Activated naive CD8-positive, alpha-beta T cell treated with anti-CD3 and anti-CD28 coated beads, Interleukin-2, amount 50 U/mL, for 24 hours (primary cell): Measurements from ENCODE around the gene ULK4.
A peak's percentile ranks its signal among the peaks of the same experiment; 100 is the strongest.

Experiments
- ATAC-seq: fragments of 150-1000 bp; cut with Tn5 transposase; one replicate; pipeline ENCODE4 v1.10.0; 2021
- DNase-seq: peaks from one replicate; pipeline ENCODE4 v3.0.0; 2021
- H3K27ac Mint-ChIP-seq: one replicate; pipeline ENCODE4 v1.8.0; 2021; ENCODE audit warnings: mild to moderate bottlenecking, mixed read lengths
- H3K27me3 Mint-ChIP-seq: one replicate; pipeline ENCODE4 v1.8.0; 2021; ENCODE audit warnings: mixed read lengths
- H3K36me3 Mint-ChIP-seq: one replicate; pipeline ENCODE4 v1.8.0; 2021; ENCODE audit warnings: low read depth, mixed read lengths
- H3K4me1 Mint-ChIP-seq: one replicate; pipeline ENCODE4 v1.8.0; 2021; ENCODE audit warnings: mixed read lengths
- H3K4me3 Mint-ChIP-seq: one replicate; pipeline ENCODE4 v1.8.0; 2021; ENCODE audit warnings: mild to moderate bottlenecking, moderate library complexity, mixed read lengths
- H3K9me3 Mint-ChIP-seq: one replicate; pipeline ENCODE4 v1.8.0; 2021; ENCODE audit warnings: mixed read lengths

ULK4 gene

GRCh38 chr3:41219424-41219823 is 742.5 kb downstream of the ULK4 start:
- H3K4me3 Mint-ChIP-seq, result no peak overlapping the region
- ATAC-seq, result no peak
- H3K4me1 Mint-ChIP-seq, result peaks cover 77% of the 10 kb centered on the region

DNA sequence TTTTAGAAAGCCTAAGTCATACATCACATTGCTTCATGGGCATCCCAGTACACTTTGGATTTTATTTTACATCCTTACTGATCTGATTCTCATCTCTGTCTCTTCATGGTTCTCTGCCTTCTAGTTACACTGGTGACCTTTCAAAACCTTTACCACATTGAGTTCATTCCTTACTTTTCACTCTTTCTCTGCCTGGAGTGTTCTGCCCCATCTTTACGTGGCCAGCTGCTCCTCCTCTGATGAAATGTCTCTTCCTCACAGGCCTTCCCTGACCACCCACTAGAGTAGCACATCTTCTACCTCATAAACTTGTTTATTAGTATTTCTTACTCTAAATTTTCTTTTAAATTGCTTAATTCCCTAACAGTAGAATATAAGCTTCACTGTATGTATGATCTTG is 744.9 kb downstream of the ULK4 start:
- peaks cover 91% of the 10 kb centered on the region for H3K4me1 Mint-ChIP-seq

More at GRCh38 chr3:41219424-41219823, 742.5 kb downstream of the ULK4 start:
- H3K36me3 Mint-ChIP-seq, result peaks cover 19% of the 10 kb centered on the region
- peak overlapping the region; percentile 74 for H3K27ac Mint-ChIP-seq
- no peaks in the 10 kb centered on the region for H3K27me3 Mint-ChIP-seq
- H3K9me3 Mint-ChIP-seq, result no peaks in the 10 kb centered on the region
- no peak for DNase-seq

GRCh38 chr3:41216422-41216821 is 745.5 kb downstream of the ULK4 start:
- Mint-ChIP-seq H3K4me3 (no peak overlapping the region), H3K36me3 (peaks cover 9% of the 10 kb centered on the region), H3K27ac (no peak overlapping the region), H3K9me3 (no peaks in the 10 kb centered on the region), H3K4me1 (peaks cover 91% of the 10 kb centered on the region), H3K27me3 (no peaks in the 10 kb centered on the region)
- DNase-seq (no peak), ATAC-seq (no peak)

More for the DNA sequence above, 744.9 kb downstream of the ULK4 start:
- Mint-ChIP-seq H3K27me3 (no peaks in the 10 kb centered on the region), H3K4me3 (no peak overlapping the region), H3K36me3 (peaks cover 9% of the 10 kb centered on the region), H3K9me3 (no peaks in the 10 kb centered on the region), H3K27ac (peak overlapping the region; percentile 37)
- DNase-seq (no peak), ATAC-seq (peak; percentile 57)

DNA sequence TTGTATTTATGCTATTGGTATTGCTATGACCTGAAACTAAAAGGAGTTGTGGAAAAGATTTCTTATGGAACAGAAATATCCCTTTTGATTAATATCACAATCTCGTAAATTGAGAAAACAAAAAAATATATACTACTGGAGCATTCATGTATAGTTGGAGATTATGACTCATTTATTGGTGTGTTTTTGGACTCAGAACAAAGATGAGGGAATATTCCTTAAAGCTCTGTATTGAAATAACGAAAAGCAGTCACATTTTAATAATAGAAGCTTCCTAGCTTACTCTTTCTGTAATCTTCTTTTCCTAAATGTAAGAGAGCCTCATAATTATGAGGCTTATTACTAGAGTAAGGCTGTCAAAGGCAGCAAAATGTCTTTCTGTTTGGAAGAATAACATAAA is 748.3 kb downstream of the ULK4 start:
- Mint-ChIP-seq H3K27ac (peak overlapping the region; percentile 33), H3K27me3 (no peaks in the 10 kb centered on the region), H3K4me3 (no peak overlapping the region), H3K36me3 (peaks cover 20% of the 10 kb centered on the region), H3K9me3 (peaks cover 11% of the 10 kb centered on the region), H3K4me1 (peaks cover 80% of the 10 kb centered on the region)
- no peak for ATAC-seq
- DNase-seq, result no peak

DNA sequence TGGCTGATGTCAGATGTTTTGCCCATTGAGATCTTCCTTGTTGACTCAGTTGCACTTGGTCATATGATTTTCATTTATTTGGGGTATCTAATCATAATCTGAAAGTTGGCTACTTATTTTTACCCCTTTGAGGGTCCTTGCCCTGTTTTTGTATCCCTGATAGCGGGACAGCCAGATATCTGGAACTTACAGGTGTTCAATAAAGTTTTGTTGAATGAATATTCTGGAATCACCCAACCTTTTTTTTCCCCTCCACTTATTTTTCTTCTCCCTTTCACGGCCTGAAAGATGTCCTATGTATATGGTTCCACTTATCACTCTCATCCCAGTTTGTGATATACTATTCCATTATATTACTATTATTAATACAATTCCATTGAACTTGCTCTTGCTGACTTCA is 749.8 kb downstream of the ULK4 start:
- ATAC-seq (no peak), DNase-seq (no peak)
- no peaks in the 10 kb centered on the region for H3K27me3 Mint-ChIP-seq
- H3K36me3 Mint-ChIP-seq, result peaks cover 24% of the 10 kb centered on the region
- H3K27ac Mint-ChIP-seq, result no peak overlapping the region
- H3K4me1 Mint-ChIP-seq, result peaks cover 81% of the 10 kb centered on the region
- H3K4me3 Mint-ChIP-seq, result no peak overlapping the region
- peaks cover 11% of the 10 kb centered on the region for H3K9me3 Mint-ChIP-seq

DNA sequence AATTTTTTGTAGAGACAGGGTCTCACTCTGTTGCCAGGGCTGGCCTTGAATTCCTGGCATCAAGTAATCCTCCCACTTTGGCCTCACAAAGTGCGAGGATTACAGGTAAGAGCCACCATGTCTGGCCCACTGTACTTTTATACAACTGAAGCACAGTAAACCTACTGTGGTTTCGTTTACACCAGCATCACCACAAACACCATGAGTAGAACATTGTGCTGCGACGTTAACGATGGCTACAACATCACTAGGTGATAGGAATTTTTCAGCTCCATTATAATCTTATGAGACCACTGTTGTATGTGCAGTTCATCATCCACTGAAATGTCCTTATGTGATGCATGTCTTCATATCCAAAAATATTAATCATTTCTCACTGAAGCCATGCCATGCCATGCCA is 750.9 kb downstream of the ULK4 start:
- no peak for DNase-seq
- H3K36me3 Mint-ChIP-seq, result peaks cover 24% of the 10 kb centered on the region

DNA sequence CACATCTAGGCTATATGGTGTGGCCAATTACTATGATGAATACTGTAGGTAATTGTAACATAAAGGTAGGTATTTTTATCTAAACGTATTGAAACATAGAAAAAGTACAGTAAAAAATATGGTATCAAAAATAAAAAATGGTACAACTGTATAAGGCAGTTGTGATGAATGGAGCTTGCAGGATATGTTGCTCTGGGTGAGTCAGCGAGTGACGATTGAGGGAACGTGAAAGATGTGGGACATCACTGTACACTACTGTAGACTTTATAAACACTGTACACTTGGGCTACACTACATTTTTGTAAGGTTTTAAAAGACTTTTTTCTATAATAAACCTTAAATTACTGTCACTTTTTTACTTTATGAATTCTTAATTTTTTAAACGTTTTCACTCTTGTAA is 752.3 kb downstream of the ULK4 start:
- ATAC-seq, result no peak
- peaks cover 11% of the 10 kb centered on the region for H3K9me3 Mint-ChIP-seq
- no peak overlapping the region for H3K4me3 Mint-ChIP-seq
- no peak for DNase-seq
- peaks cover 85% of the 10 kb centered on the region for H3K4me1 Mint-ChIP-seq
- H3K27ac Mint-ChIP-seq, result no peak overlapping the region
- peaks cover 24% of the 10 kb centered on the region for H3K36me3 Mint-ChIP-seq
- H3K27me3 Mint-ChIP-seq, result no peaks in the 10 kb centered on the region

More for the DNA sequence above, 750.9 kb downstream of the ULK4 start:
- H3K4me3 Mint-ChIP-seq, result no peak overlapping the region
- no peak for ATAC-seq
- peaks cover 11% of the 10 kb centered on the region for H3K9me3 Mint-ChIP-seq
- no peaks in the 10 kb centered on the region for H3K27me3 Mint-ChIP-seq
- peaks cover 84% of the 10 kb centered on the region for H3K4me1 Mint-ChIP-seq
- no peak overlapping the region for H3K27ac Mint-ChIP-seq

DNA sequence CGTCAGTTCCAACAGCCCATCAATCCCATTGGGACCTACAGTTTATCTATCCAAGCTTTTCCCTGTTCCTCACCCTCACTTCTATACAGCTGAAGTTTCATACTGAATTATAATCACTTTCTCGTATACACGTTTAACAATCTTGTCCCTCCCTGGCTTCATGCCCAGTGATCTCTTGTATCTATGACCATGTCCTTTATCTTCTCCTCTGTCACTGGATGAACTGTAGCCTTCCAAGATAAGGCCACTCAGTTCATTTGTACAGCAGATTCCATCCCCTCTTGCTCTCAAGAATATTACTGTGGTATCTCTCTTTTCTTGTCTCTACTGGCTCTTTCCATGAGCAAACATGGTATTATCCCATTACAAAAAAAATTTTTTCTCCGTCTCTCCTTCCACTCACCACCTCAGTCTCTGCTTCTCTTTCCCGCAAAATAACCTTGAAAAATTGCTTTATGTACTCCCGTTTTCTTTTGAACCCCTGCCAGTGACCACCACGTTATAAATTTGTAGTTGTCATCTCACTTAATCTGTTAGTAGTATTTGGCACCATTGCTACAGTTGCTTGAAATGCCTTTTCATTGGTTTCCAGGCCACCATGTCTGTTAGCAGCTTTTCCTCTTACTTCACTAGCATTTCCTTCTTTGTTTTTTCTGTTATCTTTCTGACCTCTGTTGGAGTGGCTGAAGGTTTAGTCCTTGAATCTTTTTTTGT is 753.2 kb downstream of the ULK4 start:
- Mint-ChIP-seq H3K36me3 (peaks cover 24% of the 10 kb centered on the region), H3K27ac (peak overlapping the region; percentile 1), H3K27me3 (no peaks in the 10 kb centered on the region), H3K9me3 (peaks cover 11% of the 10 kb centered on the region), H3K4me3 (no peak overlapping the region), H3K4me1 (peaks cover 85% of the 10 kb centered on the region)
- ATAC-seq (no peak), DNase-seq (no peak)

GRCh38 chr3:41207355-41207754 is 754.5 kb downstream of the ULK4 start:
- Mint-ChIP-seq H3K4me1 (peaks cover 84% of the 10 kb centered on the region), H3K36me3 (peaks cover 27% of the 10 kb centered on the region), H3K27ac (peak overlapping the region; percentile 41), H3K9me3 (peaks cover 11% of the 10 kb centered on the region), H3K4me3 (no peak overlapping the region), H3K27me3 (no peaks in the 10 kb centered on the region)
- DNase-seq (no peak), ATAC-seq (no peak)

- peaks cover 11% of the 10 kb centered on the region for H3K9me3 Mint-ChIP-seq
- no peaks in the 10 kb centered on the region for H3K27me3 Mint-ChIP-seq
- H3K27ac Mint-ChIP-seq, result no peak overlapping the region
- peaks cover 90% of the 10 kb centered on the region for H3K4me1 Mint-ChIP-seq
- ATAC-seq (no peak), DNase-seq (no peak)
- no peak overlapping the region for H3K4me3 Mint-ChIP-seq
- peaks cover 28% of the 10 kb centered on the region for H3K36me3 Mint-ChIP-seq
Measured at GRCh38 chr3:41205591-41205990, 756.3 kb downstream of the ULK4 start.

DNA sequence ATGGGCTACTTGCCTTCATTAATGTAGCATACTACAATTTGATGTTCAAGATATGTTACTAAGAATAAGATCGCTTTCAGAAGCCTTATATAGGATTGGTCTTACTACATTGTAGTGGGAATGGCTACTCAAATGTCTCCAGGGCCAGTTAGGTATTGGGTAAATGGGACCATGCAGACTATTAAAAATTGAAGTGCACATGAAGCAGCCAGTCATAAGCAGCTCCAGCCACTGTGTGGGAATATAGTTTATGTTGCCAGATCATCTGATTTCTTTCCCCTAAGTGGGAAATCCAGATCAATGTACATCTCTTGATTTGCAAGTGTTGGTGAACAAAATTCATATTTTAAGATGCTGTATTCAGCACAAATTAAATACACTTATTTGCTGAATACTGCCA is 757.5 kb downstream of the ULK4 start:
- DNase-seq, result no peak
- no peak for ATAC-seq
- H3K4me3 Mint-ChIP-seq, result no peak overlapping the region
- peaks cover 8% of the 10 kb centered on the region for H3K9me3 Mint-ChIP-seq
- no peak overlapping the region for H3K27ac Mint-ChIP-seq
- H3K36me3 Mint-ChIP-seq, result peaks cover 23% of the 10 kb centered on the region
- H3K4me1 Mint-ChIP-seq, result peaks cover 85% of the 10 kb centered on the region
- no peaks in the 10 kb centered on the region for H3K27me3 Mint-ChIP-seq

GRCh38 chr3:41202834-41203345 is 759.0 kb downstream of the ULK4 start:
- ATAC-seq (no peak), DNase-seq (no peak)
- Mint-ChIP-seq H3K27ac (no peak overlapping the region), H3K4me3 (peak overlapping the region; percentile 86), H3K4me1 (peaks cover 75% of the 10 kb centered on the region), H3K27me3 (no peaks in the 10 kb centered on the region), H3K36me3 (peaks cover 11% of the 10 kb centered on the region), H3K9me3 (no peaks in the 10 kb centered on the region)

DNA sequence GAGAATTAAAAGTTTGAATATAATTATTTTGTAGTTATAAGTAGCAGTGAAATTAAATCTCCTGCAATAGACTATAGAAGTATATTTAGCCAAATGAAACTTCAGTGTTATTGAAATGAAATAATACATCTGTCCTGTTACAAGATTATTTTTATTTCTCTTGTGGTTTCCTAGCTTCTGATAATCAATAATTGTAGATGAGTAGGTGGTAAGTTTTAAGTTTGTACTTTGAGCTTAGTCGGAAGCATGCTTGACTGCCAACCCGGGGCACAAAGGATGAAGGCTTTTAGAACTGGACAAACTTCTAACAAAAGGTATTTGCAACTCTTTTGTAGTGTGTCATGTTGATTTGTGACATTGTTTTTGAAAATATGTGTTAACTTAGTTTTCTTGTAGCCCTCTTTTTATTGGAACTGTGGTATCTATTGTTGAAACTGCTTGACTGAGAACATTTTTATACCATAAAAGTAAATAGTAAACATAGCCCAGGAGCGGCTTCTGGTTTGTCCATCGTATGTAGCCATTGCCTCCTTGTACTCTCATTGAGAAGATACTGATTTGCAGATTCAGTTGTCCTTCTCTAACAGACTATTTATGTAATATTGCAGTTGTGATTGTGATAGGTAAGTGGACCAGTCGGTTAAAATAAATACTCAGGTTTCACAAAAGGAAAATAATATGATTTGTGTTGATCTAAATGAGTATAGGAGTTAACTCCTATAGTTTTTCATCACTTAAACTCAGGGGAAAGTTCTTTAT is 759.6 kb downstream of the ULK4 start:
- H3K27ac Mint-ChIP-seq, result no peak overlapping the region
- H3K27me3 Mint-ChIP-seq, result peaks cover 4% of the 10 kb centered on the region
- H3K9me3 Mint-ChIP-seq, result no peaks in the 10 kb centered on the region
- peaks cover 69% of the 10 kb centered on the region for H3K4me1 Mint-ChIP-seq
- DNase-seq (no peak), ATAC-seq (no peak)
- peaks cover 11% of the 10 kb centered on the region for H3K36me3 Mint-ChIP-seq
- H3K4me3 Mint-ChIP-seq, result peak overlapping the region; percentile 86

DNA sequence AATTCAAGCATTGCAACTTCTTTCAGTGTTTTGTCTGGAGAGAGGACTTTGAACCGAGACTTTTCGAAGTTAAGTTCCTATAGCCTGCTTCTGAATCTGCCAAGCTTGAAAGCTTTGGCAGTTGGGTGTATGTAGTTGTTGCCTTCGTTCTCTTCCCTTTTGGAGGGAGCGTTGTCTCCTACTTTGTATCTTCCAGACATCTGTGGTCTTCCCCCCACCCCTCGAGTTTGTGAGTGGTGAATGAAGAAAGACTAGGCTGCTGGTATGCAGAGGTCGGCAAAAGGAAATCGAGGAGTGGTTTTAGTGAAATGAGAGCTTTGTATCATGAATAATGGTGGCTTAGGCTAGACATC is 761.3 kb downstream of the ULK4 start:
- peaks cover 11% of the 10 kb centered on the region for H3K36me3 Mint-ChIP-seq
- no peak for DNase-seq
- peak overlapping the region; percentile 79 for H3K27ac Mint-ChIP-seq
- ATAC-seq, result no peak
- H3K4me3 Mint-ChIP-seq, result peak overlapping the region; percentile 86
- H3K4me1 Mint-ChIP-seq, result peaks cover 53% of the 10 kb centered on the region
- H3K9me3 Mint-ChIP-seq, result no peaks in the 10 kb centered on the region
- peaks cover 19% of the 10 kb centered on the region for H3K27me3 Mint-ChIP-seq
